ENCODE data around the gene AURKA.
"Not testable (repeated sequence)": the region's sequence is repeated elsewhere in the genome, so short reads cannot be mapped to it uniquely, and the experiment has no call there.

The AURKA gene

DNA sequence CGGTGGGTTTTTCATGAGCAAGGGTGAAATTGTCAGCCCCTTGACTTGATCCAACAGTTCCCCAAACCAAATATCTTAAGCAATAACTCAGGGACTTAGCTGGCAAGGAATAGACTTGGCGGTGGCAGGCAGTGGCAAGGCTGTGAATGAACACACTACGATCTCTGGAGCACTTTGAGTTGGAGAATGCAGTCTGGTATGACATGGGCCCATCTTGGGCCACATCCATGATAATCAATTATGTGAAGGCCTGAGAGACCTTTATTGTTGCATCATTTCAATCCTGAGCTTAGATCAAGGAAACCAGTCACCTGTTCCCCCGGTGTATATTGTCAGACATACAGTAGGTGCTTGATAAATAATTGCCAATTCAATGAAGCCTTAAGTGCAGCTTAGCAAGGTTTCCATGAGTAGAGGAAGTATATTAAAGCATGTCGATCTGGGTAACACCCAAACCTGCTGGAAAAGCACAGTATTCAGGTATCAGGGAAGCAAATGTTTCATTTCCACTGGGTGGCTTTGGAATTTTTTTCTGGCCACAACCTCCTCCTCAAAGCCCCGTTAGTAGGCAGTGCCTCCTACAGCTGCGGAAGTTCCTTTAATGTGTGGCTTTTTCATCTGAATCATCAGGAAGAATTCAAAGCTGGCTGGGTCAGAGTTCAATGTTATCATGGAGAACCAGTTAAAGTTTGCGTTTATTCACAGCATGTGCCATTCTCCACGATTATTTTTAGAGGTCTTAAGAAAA, 30.2 kb upstream of the AURKA start:
- DNase-seq (ENCODE audit: low read depth, low spot score) = no peak

- no peak for DNase-seq (ENCODE audit: low read depth, low spot score)
Observed at GRCh38 chr20:56420940-56421688, 29.1 kb upstream of the AURKA start.

DNA sequence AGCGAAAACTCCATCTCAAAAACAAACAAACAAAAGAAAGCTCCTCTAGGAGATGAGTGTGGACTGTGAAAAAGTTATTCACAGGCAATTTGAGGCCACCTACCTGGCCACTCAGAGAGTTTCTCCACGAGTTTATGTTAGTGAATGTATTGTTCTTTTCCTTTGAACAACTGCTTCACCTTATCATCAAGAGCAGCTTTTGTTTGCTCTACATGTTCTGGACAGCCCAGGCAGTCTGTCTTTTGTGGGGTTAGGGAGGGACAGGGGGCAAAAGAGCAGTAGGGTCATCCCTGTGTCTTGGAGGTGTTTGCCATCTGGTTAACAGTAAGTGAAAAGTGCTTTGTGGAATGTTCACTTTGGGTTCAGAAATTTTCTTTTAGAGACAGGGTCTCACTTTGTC, 28.0 kb upstream of the AURKA start:
- DNase-seq (ENCODE audit: low read depth, low spot score) = no peak

DNA sequence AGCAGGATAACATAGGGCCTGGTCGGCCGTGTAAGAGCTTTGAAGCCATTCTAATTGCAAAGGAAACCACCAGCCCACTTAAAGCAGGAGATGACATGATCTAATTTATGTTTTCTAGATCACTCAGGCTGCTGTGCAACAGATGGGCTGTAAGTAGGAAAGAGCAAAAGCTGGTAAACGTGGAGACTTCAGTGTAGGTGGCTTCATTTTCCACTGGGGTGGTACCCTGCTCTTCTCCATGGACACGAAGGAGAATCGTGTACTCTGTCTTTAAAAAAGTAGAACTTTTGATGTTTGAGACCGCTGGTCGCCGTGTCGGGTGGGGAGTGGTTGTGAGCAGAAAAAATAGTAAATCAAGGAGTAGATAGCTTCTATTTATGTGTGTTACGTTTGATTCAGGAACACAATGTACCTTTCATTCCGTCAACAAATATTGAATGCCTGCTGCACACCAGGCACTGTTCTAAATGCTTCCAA, 26.4 kb upstream of the AURKA start:
- no peak for DNase-seq (ENCODE audit: low read depth, low spot score)

DNA sequence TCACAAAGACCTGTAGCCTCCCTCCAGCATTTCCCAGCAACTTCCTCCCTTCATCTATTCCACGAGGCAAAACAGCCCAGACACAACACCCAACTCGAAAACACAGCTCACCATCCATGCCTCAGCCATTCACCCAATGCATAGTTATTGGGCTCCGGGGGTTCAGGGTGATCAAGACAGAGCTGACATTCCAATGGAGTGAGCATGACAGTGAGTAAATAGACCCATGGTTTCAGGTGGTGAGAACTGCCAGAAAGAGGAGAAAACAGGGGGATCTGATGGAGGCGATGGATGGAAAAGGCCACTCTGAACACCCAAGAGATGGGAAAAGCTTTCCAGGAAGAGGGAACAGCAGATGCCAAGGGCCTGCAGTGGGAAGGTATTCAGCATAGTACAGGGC, 25.9 kb upstream of the AURKA start:
- DNase-seq (ENCODE audit: low read depth, low spot score) = no peak

DNA sequence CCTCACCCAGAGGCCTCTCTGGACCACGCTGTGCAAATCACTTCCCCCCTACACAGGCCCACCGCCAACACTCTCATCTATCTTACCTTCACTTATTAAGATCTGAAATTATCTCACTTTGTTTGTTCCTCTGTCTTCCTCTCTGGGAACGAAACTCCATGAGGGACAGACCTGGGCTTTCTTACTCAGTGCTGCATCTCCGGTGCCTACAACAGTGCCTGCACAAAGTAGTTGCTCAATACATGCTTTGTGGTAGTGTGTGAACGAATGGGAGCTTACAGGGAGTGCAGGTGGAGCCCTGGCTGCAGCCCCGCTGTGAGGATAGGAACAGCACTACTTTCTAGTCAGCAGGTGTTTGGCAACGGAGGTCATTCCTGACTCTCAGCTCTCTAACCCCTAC, 25.4 kb upstream of the AURKA start:
- DNase-seq (ENCODE audit: low read depth, low spot score) = no peak

- no peak for DNase-seq (ENCODE audit: low read depth, low spot score)
Observed at GRCh38 chr20:56414842-56415765, 23.1 kb upstream of the AURKA start.

GRCh38 chr20:56412949-56413348, 20.9 kb upstream of the AURKA start:
- no peak for DNase-seq (ENCODE audit: low read depth, low spot score)

DNA sequence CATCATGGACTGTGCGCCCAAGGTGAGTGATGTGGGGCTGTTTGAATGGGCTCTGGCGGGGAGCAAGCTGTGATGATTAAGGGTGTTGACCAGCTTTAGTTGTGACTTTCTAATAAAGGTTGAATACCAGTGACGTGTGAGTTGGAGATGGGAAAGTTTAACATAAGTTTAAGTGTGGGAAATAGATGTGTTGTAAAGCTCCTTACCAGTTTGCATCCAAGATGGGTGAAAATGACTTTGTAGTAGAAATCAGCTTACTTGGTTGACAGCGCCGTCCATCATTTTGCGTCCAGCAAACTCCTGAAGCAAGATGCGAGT, 20.4 kb upstream of the AURKA start:
- no peak for DNase-seq (ENCODE audit: low read depth, low spot score)

GRCh38 chr20:56411759-56412472, 19.9 kb upstream of the AURKA start, which contains the start of gene CASS4:
Gene CASS4 (plus strand): TSS chr20:56412260. CDS start chr20:56412459, 199 bp downstream.
- DNase-seq (ENCODE audit: low read depth, low spot score) = no peak

DNA sequence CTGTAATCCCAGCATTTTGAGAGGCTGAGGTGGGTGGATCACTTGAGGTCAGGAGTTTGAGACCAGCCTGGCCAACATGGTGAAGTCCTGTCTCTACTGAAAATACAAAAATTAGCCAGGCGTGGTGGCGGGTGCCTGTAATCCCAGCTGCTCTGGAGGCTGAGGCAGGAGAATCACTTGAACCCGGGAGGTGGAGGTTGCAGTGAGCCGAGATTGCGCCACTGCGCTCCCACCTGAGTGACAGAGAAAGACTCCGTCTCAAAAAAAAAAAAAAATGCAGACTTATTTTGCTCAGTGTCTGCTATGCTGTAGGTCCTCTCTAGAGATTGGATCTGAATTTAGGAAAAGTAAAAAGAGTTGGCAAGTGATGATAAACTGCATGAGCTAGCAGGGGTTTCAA, 19.3 kb upstream of the AURKA start:
- DNase-seq (ENCODE audit: low read depth, low spot score) = not testable (repeated sequence)

DNA sequence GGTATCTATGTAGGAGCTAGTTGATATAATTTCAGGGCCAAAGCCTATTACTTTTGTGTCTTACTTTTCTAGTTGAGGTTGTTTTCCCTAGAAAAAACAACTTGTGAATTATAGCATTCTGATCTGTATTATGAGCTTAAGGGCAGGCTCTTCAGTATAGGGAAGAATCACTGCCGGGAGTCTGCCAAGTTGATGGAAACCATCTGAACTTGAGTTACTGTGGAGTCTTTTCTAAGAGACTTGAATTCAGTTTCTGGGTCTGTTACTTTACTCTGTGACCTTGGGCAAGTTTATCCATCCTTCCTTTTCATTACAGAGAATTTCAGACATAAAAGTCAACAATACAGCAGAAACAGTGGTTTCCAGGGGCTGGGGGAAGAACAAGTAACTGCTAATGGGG, 17.9 kb upstream of the AURKA start:
- no peak for DNase-seq (ENCODE audit: low read depth, low spot score)

DNA sequence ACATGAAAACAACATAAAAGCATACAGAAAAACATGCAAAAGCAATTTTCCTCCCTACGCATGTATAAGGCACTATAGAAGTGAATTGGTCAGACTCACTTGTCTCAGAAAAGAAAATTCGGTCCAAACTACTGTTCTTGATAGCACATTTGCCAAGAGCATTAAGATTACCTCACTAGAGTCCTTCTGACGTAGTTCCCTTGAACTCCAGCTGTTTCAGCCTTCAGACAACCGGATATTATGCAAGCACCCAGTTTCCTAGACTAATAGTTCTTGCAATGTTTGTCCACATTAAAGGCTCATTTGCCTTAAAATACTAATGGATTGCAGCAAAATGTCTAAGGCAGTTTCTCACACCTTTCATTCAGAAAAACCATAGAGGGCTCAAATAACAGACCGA, 17.5 kb upstream of the AURKA start:
- DNase-seq (ENCODE audit: low read depth, low spot score) = no peak

DNA sequence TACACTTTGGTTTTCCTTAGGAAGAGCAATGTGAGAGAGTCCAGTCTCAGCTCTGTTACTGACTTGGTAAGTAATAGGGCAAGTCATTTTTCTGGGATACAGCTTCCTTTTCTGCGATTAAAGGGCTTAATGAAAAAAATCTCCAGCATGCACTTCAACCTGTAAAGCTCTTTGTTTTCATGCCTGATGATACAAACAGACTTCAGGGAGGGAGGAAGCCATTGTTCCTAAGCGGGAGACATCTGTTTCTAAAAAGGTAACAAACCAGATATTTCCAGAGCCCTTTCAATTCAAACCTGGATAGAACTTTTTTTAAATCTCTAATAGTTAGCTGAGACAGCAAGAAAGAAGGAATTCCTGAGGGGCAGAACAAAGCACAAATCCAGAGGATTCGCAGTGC, 14.9 kb upstream of the AURKA start:
- DNase-seq (ENCODE audit: low read depth, low spot score) = no peak

GRCh38 chr20:56405356-56405755, 13.3 kb upstream of the AURKA start:
- not testable (repeated sequence) for DNase-seq (ENCODE audit: low read depth, low spot score)

- DNase-seq (ENCODE audit: low read depth, low spot score) = no peak
Observed at GRCh38 chr20:56403465-56403864, 11.4 kb upstream of the AURKA start.

GRCh38 chr20:56400001-56400640, 8.1 kb upstream of the AURKA start:
- no peak for DNase-seq (ENCODE audit: low read depth, low spot score)

DNA sequence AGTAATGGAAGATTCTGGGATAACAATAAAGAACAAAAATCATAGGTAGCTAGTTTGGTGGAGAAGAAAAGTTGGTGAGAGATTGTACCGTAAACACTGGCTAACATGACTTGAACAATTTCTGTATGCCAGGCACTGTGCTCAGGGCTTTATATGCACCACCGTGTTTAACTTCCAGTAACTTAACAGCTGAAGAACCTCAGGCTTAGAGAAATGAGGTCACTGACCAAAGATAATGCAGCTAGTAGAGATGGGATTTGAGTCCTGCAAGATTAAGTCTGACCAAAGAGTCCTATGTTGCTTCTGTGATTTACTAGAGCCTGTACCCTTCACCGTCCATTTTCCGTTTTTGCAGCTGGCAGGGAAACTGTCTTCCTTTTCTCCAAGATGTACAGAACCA, 3.2 kb upstream of the AURKA start:
- no peak for DNase-seq (ENCODE audit: low read depth, low spot score)

DNA sequence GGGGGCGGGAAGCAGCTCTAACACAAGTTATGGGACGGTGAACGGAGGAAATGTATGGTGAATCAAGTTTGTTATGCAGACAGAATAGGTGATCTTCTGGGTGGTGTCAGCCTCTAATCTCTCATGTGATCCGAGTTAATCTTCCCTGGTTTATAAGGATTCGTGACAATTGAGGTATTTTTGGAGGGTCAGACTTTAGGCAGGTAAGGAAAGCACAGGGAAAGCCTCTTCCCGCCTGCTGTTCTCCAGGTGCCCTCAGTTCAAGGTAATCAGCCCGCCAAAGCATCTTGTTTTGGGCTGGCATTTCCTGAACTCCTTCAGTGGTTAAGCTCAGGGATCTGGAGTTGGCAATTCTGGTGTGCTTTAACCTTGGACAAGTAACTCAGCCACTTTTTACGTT, 1.6 kb upstream of the AURKA start:
- no peak for DNase-seq (ENCODE audit: low read depth, low spot score)

DNA sequence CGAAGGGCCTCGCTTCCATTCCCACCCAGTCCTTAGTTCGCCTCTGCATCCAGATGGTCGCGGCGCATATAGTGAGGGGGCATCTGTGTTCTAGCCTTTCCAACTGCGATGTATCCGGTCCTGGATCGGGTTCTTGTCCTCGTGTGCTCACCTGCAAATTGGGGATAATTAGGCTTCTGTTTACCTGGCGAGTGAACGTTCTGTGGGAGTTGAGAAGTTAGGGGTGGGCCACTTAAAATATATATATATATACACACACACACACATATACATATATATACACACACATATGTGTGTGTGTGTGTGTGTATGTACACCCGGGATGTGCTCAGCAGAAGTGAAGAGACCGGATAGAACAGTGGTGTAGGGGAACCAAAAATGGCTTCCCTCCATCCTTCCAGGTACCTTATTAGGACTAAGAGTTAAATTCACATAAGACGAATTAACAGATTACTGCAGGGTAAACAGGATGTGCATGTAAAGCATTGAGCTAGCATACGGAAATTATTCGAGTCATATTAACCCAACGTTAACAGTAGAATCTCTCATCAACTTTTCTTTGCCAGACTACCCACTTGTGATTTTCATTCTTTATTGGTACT, 967 bp upstream of the AURKA start:
- no peak for DNase-seq (ENCODE audit: low read depth, low spot score)

All from iPS DF 19.7 (cell line).